Iris pigment epithelial cell (primary cell): ENCODE data around the gene UBXN1.
"Not testable (repeated sequence)": the region's sequence is repeated elsewhere in the genome, so short reads cannot be mapped to it uniquely, and the experiment has no call there.

ENCODE experiments used
- DNase-seq: peaks from one replicate; pipeline ENCODE4 v3.0.0-alpha.2; 2011; ENCODE audit warnings: low read depth

The UBXN1 gene

DNA sequence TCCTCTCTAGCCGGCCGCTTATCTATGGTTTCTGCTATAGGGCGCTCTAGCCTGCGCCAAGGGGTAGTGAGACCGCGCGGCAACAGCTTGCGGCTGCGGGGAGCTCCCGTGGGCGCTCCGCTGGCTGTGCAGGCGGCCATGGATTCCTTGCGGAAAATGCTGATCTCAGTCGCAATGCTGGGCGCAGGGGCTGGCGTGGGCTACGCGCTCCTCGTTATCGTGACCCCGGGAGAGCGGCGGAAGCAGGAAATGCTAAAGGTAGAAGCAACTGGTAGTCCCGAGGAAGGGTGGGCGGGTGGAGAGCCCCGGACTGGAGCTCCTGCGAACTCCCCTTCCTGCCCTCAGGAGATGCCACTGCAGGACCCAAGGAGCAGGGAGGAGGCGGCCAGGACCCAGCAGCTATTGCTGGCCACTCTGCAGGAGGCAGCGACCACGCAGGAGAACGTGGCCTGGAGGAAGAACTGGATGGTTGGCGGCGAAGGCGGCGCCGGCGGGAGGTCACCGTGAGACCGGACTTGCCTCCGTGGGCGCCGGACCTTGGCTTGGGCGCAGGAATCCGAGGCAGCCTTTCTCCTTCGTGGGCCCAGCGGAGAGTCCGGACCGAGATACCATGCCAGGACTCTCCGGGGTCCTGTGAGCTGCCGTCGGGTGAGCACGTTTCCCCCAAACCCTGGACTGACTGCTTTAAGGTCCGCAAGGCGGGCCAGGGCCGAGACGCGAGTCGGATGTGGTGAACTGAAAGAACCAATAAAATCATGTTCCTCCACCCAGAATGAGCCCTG is 7.1 kb downstream of the UBXN1 start, which contains the start of the genes LBHD1 and UQCC3:
TSS of gene LBHD1 (minus strand) at position 660 of the 782 bp plus-strand sequence. CDS start 2,236 bp downstream, outside the sequence.
TSS of gene UQCC3 (plus strand) at position 66 of the 782 bp plus-strand sequence. CDS start at position 139, 73 bp downstream.
- DNase-seq = peak; percentile 88

DNA sequence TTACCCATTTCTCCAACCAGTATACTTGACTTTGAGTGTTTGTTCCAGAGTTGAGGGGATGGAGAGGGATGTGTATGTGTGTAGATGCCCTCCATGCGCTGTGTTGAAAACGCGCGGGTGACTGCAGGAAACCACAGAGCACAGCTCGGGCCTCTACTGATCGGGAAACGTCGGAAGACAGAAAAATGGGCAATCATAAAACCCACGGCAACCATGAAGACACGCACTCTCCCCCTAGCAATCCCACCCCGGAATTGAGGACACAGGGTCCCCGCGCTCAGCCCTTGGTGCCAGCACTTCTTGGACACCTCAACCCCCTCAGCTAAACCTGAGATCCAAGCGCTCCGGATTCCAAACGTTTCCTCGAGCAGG is 7.7 kb downstream of the UBXN1 start:
- DNase-seq = no peak

DNA sequence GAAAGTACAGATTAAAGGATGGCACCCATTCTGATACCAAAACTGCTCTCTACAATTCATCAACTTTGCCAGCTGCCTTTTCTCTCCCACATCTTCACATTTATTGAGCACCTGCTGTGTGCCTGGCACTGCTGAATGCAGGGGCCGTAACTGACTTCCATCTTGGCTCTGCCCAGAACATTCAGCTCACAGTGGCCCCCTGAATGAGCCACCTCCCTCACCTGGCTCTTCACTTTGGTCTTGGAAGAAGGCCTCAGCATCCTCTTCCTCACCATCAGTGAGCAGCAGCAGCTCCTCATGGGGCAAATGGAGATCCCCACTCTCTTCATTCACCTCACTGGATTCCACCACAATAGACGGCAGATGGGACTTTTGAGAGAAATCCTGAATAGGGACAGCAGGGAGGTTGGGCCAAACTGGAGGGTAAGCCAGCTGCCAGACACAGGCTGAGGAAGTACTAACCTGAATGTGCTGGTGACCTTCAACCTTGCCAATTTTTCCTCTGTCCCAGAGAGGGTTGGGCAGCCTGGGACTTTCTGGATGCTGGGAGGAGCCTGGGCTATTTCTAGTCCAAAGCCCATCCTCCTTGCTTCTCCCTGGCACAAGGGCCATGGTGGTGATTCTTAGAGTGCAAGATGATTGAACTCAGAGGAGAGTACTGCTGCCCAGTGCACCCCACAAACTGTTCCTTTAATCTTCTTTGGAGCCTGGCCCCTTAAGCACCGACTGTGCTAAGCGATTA is 9.3 kb downstream of the UBXN1 start:
- no peak for DNase-seq

DNA sequence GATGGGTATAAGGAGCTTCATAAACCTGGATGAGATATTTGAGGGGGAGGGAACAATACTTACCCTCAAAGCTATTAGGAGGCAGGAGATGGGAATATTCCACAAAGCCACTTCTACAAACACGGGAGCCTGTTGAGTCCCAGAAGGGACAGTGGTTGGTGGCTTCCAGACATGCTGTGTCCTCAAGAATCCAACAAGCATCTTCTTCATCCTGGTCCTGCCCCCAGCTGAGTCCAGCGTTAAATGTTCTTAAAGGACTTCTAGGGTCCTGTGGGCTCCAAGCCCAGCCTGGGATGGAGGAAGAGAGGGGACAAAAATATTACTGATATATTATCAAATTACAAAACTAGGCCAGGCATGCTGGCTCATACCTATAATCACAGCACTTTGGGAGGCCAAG is 11.4 kb downstream of the UBXN1 start:
- DNase-seq = no peak

DNA sequence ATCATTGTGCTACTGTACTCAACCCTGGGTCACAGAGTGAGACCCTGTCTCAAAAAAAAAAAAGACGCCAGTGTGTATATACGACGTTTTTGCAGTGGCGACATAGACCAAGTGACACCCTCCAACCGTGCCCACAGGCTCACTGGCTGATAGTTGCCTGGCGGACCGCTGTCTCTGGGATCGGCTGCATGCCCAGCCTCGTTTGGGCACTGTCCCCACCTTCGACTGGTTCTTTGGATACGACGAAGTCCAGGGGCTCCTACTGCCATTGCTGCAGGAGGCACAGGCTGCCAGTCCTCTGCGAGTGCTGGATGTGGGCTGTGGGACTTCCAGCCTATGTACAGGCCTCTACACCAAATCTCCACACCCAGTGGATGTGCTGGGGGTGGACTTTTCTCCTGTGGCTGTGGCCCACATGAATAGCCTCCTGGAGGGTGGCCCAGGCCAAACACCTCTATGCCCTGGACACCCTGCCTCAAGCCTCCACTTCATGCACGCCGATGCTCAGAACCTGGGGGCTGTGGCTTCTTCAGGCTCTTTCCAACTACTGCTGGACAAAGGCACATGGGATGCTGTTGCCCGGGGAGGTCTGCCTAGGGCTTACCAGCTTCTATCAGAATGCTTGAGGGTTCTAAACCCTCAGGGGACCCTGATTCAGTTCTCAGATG is 12.5 kb downstream of the UBXN1 start:
- no peak for DNase-seq

DNA sequence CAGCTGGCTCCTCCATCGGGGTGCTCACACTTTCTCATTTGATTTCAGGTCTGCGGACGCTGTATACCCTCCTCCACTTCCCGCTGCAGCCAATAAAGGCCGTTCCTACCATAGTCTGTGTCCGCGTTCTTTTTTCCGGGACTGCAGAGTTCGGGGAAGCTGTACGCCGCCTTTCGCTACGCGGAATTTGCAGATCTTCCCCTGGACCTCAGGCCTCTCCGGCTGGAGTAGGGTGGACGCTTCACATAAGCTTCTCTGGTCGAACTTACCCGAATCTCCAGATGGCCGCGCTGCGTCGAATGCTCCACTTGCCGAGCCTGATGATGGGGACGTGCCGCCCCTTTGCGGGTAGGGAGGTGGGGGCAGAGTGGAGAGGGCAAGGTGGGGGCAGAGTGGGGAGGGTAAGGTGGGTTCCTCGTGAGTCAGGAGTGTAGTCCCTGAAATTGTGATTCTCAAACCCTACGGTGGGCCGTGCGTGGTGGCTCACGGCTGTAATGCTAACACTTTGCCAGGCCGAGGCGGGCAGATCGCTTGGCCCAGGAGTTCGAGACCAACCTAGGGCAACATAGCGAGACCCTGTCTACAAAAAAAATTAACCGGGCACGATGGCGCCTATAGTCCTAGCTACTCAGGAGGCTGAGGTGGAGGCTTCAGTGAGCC is 13.1 kb downstream of the UBXN1 start:
- DNase-seq = peak; percentile 87

DNA sequence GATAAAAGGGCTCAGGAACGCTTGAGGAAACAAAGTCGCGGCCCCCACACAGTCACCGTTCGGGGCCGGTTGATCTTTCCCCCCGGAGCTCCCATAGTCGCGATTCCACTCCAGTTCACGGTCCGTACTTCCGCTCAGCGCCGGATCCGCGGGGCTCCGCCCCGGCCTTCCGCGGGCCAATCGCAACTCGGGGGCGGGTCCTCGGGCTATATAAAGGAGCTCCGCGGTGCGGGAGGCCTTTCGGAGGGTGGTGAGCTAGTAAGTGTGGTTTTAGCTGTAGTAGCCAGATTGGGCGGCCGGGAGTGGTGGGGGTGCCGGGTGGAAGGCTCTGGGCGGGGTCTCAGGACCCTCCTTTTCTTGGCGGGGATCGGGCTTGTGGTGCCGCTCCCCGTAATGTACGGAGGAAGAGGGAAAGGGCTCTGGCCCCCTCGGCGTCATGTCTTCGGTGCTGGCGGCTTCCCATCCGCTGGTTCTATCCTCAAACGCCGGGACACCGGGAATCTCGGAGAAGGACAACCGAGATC is 13.7 kb downstream of the UBXN1 start, which contains the start of the genes C11orf98 and CSKMT:
TSS of gene C11orf98 (minus strand) at position 136 of the 524 bp plus-strand sequence. CDS start at position 95, 41 bp downstream.
TSS of gene CSKMT (plus strand) at position 238 of the 524 bp plus-strand sequence. CDS start 568 bp downstream, outside the sequence.
- peak; percentile 94 for DNase-seq

DNA sequence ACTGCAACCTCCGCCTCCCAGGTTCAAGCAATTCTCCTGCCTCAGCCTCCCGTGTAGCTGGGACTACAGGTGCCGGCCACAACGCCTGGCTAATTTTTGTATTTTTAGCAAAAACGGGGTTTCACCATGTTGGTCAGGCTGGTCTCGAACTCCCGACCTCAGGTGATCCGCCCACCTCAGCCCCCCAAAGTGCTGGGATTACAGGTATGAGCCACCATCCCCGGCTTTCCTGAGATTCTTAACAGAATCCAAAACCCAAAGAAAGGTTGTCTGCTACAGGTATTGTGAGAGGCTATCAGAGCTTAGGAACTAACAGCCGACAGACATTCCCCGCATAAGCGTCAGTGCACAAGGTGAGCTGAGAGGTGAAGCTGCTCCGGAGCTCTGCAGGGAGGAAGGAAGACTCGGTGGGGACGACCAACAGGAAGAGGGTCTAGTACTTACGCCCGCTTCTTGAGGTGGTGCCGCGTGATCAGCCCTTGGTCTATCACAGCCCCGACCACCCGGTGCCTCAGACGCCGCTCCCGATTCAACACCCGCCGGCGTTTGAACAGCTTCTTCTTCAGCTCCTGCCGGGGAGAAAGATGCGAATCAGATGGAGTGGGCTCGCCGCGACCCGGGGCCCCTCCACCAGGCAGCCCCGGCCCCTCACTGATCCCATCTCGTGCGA is 14.3 kb downstream of the UBXN1 start:
- peak; percentile 58 for DNase-seq

DNA sequence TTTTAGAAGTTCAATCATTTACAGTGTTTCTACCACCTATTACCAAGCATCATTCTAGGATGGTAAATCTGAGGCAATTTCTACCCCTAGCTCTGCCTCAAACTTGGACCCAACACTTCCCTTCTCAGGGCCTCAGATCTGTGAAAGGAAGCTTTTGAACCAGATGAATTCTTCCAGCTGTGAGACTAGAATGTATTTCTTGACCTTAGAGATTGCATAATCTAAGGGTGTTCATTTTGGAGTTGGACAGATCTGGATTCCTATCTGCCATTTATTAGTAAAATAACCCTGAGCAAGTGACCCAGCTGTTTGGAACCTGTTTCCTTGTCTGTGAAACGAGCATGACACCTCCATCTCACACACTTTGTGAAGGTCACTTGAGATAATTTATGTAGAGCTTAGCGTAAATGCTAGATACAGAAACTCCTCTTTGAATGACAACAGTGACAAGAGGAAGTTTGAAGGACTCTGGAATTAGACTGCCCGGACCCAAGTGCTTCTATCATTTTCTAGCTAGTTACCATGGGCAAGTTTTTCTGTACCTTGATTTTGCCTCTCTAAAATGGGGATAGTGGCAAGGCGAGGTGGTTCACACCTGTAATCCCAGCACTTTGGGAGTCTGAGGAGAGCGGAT is 22.0 kb downstream of the UBXN1 start:
- DNase-seq = no peak

DNA sequence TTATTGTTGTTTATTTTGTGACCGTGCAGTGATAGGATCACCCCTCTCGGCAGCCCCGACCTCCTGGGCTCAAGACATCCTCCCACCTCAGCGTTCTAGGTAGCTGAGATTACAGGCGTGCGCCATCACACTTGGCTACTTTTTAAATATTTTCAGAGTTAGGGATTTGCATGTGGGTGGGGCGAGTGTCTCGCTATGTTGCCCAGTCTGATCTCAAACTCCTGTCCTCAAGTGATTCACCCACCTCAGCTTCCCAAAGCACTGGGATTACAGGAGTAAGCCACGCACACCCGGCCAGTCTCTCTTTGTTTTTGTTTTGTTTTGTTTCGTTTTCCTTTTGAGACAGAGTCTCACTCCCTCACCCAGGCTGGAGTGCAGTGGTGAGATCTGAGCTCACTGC is 24.6 kb downstream of the UBXN1 start:
- no peak for DNase-seq

DNA sequence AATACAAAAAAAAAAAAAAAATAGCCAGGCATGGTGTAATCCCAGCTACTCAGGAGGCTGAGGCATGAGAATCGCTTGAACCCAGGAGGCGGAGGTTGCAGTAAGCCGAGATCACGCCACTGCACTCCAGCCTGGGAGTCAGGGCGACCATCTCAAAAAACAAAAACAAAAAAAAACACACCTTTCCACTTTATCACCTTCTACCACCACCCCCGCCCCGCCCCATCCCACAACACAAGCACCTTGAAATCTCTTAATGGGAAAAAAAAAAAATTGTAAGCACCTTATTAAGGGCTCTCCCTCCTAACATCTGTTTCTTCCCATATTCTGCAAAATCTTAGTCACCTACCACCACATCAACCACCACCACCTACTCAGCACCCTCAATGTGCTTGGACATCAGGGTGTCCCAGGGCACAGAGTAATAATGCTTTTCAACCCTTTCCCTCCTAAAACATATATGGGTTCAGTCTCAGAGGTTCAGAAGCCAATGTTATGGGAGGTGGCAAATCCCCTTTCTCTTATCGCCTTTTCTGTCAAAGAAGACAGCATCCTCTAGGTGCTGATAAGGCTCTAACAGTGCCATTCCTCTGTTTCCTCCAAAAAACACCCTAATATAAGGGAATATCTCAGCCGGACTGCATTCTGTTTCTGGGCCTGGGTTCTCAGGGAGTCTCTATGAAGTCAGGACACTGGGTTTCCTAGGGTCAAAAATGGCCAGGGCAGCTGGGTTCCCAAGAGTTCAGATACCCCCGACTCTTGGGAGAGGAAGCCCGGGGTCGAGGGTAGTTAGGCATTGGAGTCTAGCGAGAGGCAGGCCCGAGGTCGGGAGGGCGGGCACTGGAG is 26.5 kb downstream of the UBXN1 start:
- no peak for DNase-seq

DNA sequence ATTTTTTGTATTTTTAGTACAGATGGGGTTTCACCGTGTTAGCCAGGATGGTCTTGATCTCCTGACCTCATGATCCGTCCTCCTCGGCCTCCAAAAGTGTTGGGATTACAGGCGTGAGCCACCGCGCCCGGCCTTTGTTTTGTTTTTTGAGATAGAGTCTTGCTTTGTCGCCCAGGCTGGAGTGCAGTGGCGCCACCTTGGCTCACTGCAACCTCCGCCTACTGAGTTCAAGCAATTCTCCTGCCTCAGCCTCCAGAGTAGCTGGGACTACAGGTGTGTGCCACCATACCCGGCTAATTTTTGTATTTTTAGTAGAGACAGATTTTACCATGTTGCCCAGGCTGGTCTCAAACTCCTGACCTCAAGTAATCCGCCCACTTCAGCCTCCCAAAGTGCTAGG is 28.6 kb downstream of the UBXN1 start:
- DNase-seq = not testable (repeated sequence)

DNA sequence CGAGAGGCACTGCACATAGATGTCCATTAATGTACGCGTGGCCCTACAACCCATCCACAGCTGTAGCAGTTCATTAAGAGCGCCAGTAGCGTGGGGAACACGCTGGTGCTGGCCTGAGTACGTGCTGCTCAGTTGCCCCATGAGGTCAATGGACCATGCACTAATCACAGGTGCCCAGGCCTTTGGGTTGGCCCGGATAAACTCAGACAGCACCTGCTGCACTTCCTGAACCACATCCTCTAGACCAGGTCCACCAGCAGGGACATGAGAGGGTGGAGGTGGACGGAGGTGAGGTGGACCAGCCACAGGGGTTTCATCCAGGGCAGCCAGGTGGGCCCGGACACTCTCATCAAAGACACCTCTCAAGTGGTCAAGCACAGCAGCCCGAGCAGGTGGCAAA is 29.4 kb downstream of the UBXN1 start:
- DNase-seq = no peak

DNA sequence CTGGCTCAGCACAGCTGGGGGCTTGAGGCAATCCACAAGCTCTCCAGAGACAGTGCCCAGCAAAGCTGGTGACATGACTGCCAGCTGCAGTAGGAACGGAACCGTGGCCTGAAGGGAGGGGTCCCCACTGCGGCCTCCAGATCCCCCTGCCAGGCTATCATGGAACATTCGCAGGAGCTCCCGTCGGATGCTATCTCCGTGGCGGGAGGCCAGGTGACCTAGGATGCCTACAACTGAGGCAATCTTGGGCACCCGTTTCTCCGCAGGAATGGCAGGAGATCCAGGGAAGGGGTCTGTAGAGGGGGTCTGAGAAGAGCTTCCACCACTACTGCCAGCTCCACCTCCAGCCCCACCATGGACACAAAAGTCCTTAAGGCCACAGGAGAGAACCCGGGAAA is 29.9 kb downstream of the UBXN1 start:
- DNase-seq = no peak

DNA sequence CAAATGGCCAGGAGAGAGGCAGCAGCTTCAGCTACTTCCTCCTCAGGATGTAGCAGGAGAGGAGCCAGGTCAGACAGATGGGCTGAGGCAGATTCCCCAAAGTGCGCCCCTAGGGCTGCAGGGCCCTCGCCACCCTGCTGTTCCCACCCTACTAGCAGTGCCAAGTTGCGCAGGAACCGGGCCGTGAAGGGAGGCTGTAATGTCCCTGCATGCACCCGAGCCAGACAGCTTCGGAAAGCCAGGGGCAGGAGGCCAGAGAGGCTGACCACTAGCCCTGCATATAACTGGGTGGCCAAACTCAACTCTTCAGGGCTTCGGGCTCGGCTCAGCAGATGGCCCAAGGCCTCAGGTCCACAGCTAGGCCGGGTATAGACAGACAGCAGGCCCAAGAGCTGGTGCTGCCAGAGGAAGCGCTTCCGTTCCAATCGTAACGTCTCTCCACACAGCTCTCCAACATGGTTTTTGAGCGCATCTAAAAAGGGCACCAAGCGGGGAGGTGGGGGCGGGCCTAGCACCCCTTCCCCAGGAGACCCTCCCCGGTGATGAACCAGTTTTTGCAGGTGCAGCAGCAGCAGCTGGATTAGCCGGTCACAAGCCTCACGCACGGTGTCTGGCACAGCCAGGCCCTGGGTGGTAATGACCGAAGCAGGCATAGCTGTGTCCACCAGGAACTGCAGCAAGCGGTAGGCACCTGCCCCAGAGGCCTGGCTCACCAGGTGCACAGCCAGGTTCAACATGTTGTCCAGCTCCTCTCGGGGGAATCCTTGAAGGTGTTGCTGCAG is 30.5 kb downstream of the UBXN1 start:
- DNase-seq = no peak

DNA sequence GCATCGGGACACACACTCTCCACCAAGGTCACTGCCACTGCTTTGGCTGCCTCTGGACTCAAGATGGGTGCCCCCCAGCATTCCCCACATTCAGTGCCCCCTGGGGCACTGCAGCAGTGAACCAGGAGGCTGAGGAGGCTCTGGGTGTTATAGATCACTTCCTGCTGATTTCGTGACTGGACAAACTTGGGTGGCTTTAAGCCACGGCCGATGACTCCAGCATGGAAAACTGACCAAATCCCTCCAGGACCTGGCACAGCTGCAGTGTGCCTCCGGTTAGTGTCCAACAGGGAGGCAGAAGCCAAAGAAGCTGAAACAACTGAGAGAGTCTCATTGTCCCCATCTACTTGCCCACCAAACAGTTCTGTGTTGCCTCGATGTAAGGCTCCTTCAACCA is 31.3 kb downstream of the UBXN1 start:
- no peak for DNase-seq

DNA sequence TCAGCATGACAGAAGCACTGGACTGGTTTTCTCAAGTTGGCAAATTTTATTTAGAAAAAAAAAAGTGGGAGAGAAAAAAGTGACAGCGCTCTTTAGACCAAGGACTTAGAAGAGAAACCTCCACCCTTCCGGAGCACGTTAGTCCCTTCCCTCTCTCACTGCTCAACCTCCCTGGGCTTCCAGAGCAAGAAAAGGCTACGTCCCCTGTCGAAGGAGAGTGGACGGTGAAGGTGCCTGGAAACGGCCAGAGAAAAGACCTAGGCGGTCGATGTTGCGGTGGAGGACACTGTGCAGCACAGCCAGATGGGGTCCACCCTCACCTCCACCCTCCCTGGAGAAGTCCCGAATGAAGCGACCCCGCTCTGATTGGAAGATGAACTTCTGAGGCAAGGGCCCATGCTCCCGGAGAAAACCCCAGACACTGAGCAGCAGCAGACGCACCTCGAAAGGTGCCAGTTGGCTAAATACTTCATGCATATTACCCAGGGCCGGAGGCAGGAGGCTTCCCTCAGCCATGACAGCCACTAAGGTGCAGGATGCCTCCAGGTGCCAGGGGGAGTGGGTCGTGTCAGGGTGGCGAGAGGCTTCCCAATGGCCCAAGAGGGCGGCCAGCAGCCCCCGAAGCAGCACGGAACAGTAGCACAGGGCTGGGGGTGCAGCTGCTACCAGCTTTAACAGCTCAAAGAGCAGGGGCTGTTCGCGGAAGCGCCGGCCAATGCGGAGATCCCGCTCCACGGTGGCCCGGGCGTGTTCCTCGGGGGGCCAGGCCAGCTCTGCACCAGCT is 31.9 kb downstream of the UBXN1 start:
- DNase-seq = no peak
